ENCODE measurements around the gene ZNF331.

ZNF331 gene

GRCh38 chr19:53596056-53596455 is 58.1 kb downstream of the ZNF331 start:
- no peaks in the 10 kb centered on the region for H3K9me3 ChIP-seq (ENCODE audit: insufficient read depth, low read length, severe bottlenecking)
- H3K9ac ChIP-seq (ENCODE audit: low read depth, low read length), result no peak overlapping the region
- no peak overlapping the region for H3K4me3 ChIP-seq (ENCODE audit: low read depth in 1 of 2, low read length in 2 of 2)
- H3K79me2 ChIP-seq (ENCODE audit: insufficient read depth, low read length), result no peaks in the 10 kb centered on the region
- ATAC-seq (ENCODE audit: insufficient read depth, low read depth) (no peak), DNase-seq (no peak)
- H3K27me3 ChIP-seq (ENCODE audit: insufficient read depth, low read length, poor library complexity), result no peaks in the 10 kb centered on the region
- no peak overlapping the region for H3K4me2 ChIP-seq (ENCODE audit: insufficient read depth, low read length)
- H3K4me1 ChIP-seq (ENCODE audit: insufficient read depth, low read length), result no peaks in the 10 kb centered on the region
- H2AFZ ChIP-seq (ENCODE audit: low read depth, low read length), result no peak overlapping the region
- TF ChIP-seq, protein P1, sequence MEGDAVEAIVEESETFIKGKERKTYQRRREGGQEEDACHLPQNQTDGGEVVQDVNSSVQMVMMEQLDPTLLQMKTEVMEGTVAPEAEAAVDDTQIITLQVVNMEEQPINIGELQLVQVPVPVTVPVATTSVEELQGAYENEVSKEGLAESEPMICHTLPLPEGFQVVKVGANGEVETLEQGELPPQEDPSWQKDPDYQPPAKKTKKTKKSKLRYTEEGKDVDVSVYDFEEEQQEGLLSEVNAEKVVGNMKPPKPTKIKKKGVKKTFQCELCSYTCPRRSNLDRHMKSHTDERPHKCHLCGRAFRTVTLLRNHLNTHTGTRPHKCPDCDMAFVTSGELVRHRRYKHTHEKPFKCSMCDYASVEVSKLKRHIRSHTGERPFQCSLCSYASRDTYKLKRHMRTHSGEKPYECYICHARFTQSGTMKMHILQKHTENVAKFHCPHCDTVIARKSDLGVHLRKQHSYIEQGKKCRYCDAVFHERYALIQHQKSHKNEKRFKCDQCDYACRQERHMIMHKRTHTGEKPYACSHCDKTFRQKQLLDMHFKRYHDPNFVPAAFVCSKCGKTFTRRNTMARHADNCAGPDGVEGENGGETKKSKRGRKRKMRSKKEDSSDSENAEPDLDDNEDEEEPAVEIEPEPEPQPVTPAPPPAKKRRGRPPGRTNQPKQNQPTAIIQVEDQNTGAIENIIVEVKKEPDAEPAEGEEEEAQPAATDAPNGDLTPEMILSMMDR (IDR thresholded peaks at IDR 0.05; ENCODE audit: borderline replicate concordance, extremely low read depth, low read length, poor library complexity, severe bottlenecking), result no peak
- no peak for TF ChIP-seq EZH2 (IDR thresholded peaks at IDR 0.05; ENCODE audit: borderline replicate concordance, low read depth, low read length, severe bottlenecking)
- no peaks in the 10 kb centered on the region for H3K36me3 ChIP-seq (ENCODE audit: insufficient read depth, low read length)
- no peak overlapping the region for H3K27ac ChIP-seq (ENCODE audit: low read length)
- no peaks in the 10 kb centered on the region for H4K20me1 ChIP-seq (ENCODE audit: insufficient read depth, low read length)

- H3K27me3 ChIP-seq (ENCODE audit: insufficient read depth, low read length, poor library complexity), result no peaks in the 10 kb centered on the region
- no peak overlapping the region for H3K27ac ChIP-seq (ENCODE audit: low read length)
- H3K4me3 ChIP-seq (ENCODE audit: low read depth in 1 of 2, low read length in 2 of 2), result no peak overlapping the region
- no peak overlapping the region for H3K9ac ChIP-seq (ENCODE audit: low read depth, low read length)
- DNase-seq (no peak), ATAC-seq (ENCODE audit: insufficient read depth, low read depth) (no peak)
- H3K4me1 ChIP-seq (ENCODE audit: insufficient read depth, low read length), result no peaks in the 10 kb centered on the region
- H3K4me2 ChIP-seq (ENCODE audit: insufficient read depth, low read length), result no peak overlapping the region
- H4K20me1 ChIP-seq (ENCODE audit: insufficient read depth, low read length), result no peaks in the 10 kb centered on the region
- no peak overlapping the region for H2AFZ ChIP-seq (ENCODE audit: low read depth, low read length)
- no peaks in the 10 kb centered on the region for H3K36me3 ChIP-seq (ENCODE audit: insufficient read depth, low read length)
- H3K79me2 ChIP-seq (ENCODE audit: insufficient read depth, low read length), result no peaks in the 10 kb centered on the region
- no peaks in the 10 kb centered on the region for H3K9me3 ChIP-seq (ENCODE audit: insufficient read depth, low read length, severe bottlenecking)
- no peak for TF ChIP-seq EZH2 (IDR thresholded peaks at IDR 0.05; ENCODE audit: borderline replicate concordance, low read depth, low read length, severe bottlenecking)
- TF ChIP-seq, protein P1 (IDR thresholded peaks at IDR 0.05; ENCODE audit: borderline replicate concordance, extremely low read depth, low read length, poor library complexity, severe bottlenecking), result no peak
Measured at GRCh38 chr19:53597023-53597422, 59.1 kb downstream of the ZNF331 start.

DNA sequence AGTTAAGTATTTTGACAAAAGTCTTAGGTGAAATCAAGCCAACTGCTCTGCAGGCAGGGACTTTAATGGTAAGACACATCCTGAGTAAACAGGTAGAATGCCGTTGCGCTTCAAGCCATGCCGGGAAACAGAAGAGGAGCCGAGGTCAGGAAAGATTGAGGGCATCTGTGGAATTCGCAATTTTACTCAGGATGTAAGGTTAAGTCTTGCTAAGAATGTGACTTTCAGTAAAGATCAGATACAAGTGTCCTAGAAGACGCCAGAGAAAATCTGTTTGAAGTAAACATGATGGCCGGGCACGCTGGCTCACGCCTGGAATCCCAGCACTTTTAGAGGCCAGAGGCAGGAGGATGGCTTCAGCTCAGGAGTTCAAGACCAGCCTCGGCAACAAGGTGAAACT is 60.4 kb downstream of the ZNF331 start:
- Histone ChIP-seq H3K9me3 (ENCODE audit: insufficient read depth, low read length, severe bottlenecking) (no peaks in the 10 kb centered on the region), H3K9ac (ENCODE audit: low read depth, low read length) (no peak overlapping the region), H3K27ac (ENCODE audit: low read length) (no peak overlapping the region), H3K4me1 (ENCODE audit: insufficient read depth, low read length) (no peaks in the 10 kb centered on the region), H3K4me2 (ENCODE audit: insufficient read depth, low read length) (no peak overlapping the region), H3K79me2 (ENCODE audit: insufficient read depth, low read length) (no peaks in the 10 kb centered on the region), H3K36me3 (ENCODE audit: insufficient read depth, low read length) (no peaks in the 10 kb centered on the region), H4K20me1 (ENCODE audit: insufficient read depth, low read length) (no peaks in the 10 kb centered on the region), H3K4me3 (ENCODE audit: low read depth in 1 of 2, low read length in 2 of 2) (no peak overlapping the region), H2AFZ (ENCODE audit: low read depth, low read length) (no peak overlapping the region), H3K27me3 (ENCODE audit: insufficient read depth, low read length, poor library complexity) (no peaks in the 10 kb centered on the region)
- DNase-seq (no peak), ATAC-seq (ENCODE audit: insufficient read depth, low read depth) (no peak)
- TF ChIP-seq EZH2 (IDR thresholded peaks at IDR 0.05; ENCODE audit: borderline replicate concordance, low read depth, low read length, severe bottlenecking), result no peak
- TF ChIP-seq, protein P1 (IDR thresholded peaks at IDR 0.05; ENCODE audit: borderline replicate concordance, extremely low read depth, low read length, poor library complexity, severe bottlenecking), result no peak

DNA sequence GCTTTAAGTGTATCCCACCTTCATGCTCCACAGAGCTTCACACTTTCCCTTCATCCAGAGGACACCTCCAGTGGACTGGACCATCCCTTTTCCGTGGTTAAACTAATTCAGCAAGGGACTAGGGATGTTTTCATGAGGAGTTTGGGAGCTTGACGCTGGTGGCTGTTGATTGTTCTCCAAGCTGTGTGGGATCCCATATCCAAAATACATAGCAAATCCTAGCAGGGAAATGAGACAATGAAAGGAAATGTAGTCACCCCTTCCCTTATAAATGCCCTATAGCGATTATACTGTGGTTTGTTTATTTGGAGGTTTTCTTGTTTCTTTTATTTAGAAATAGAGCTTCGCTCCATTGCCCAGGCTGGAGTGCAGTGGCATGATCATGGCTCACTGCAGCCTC is 62.3 kb downstream of the ZNF331 start:
- no peak overlapping the region for H3K9ac ChIP-seq (ENCODE audit: low read depth, low read length)
- no peak overlapping the region for H3K27ac ChIP-seq (ENCODE audit: low read length)
- H3K36me3 ChIP-seq (ENCODE audit: insufficient read depth, low read length), result no peaks in the 10 kb centered on the region
- no peak overlapping the region for H3K4me2 ChIP-seq (ENCODE audit: insufficient read depth, low read length)
- DNase-seq (no peak), ATAC-seq (ENCODE audit: insufficient read depth, low read depth) (no peak)
- no peaks in the 10 kb centered on the region for H3K9me3 ChIP-seq (ENCODE audit: insufficient read depth, low read length, severe bottlenecking)
- no peaks in the 10 kb centered on the region for H3K4me1 ChIP-seq (ENCODE audit: insufficient read depth, low read length)
- H3K27me3 ChIP-seq (ENCODE audit: insufficient read depth, low read length, poor library complexity), result no peaks in the 10 kb centered on the region
- H3K79me2 ChIP-seq (ENCODE audit: insufficient read depth, low read length), result no peaks in the 10 kb centered on the region
- no peak for TF ChIP-seq EZH2 (IDR thresholded peaks at IDR 0.05; ENCODE audit: borderline replicate concordance, low read depth, low read length, severe bottlenecking)
- TF ChIP-seq, protein P1 (IDR thresholded peaks at IDR 0.05; ENCODE audit: borderline replicate concordance, extremely low read depth, low read length, poor library complexity, severe bottlenecking), result no peak
- H4K20me1 ChIP-seq (ENCODE audit: insufficient read depth, low read length), result no peaks in the 10 kb centered on the region
- no peak overlapping the region for H3K4me3 ChIP-seq (ENCODE audit: low read depth in 1 of 2, low read length in 2 of 2)
- no peak overlapping the region for H2AFZ ChIP-seq (ENCODE audit: low read depth, low read length)
